Mesothelial cell of epicardium (in vitro differentiated cells): ENCODE measurements around the gene WNK2. TPM values are rescaled to one million over a fixed set of nuclear protein-coding genes. Genes with fewer than 3 reads are reported as not detected.

ENCODE experiments used
- DNase-seq, 2 experiments: peaks; one replicate each; pipeline ENCODE4 v3.0.0; 2021; ENCODE audit warnings: low spot score in 2 of 2; ENCODE audit not compliant: unreplicated experiment in 2 of 2
- H3K27ac Mint-ChIP-seq: 2 replicates; pipeline ENCODE4 v1.8.0; 2021; ENCODE audit warnings: mixed read lengths
- H3K27me3 Mint-ChIP-seq: 2 replicates; pipeline ENCODE4 v1.8.0; 2021; ENCODE audit warnings: low read depth, mixed read lengths
- H3K36me3 Mint-ChIP-seq: 2 replicates; pipeline ENCODE4 v1.8.0; 2021; ENCODE audit warnings: mixed read lengths
- H3K4me1 Mint-ChIP-seq: 2 replicates; pipeline ENCODE4 v1.8.0; 2021; ENCODE audit warnings: mixed read lengths
- H3K4me3 Mint-ChIP-seq: 2 replicates; pipeline ENCODE4 v1.8.0; 2021; ENCODE audit warnings: mild to moderate bottlenecking, moderate library complexity, mixed read lengths
- H3K9me3 Mint-ChIP-seq: 2 replicates; pipeline ENCODE4 v1.8.0; 2021; ENCODE audit warnings: mixed read lengths
- CTCF ChIP-seq: fragments of 200-600 bp; sonication (generic); IDR thresholded peaks from one replicate; pipeline ENCODE4 v1.5.0; 2021; ENCODE audit warnings: antibody characterized with exemption; ENCODE audit not compliant: unreplicated experiment
- total RNA-seq: library from RNA; stranded (reverse); gene quantifications from 3 replicates; pipeline ENCODE4 v1.2.1, GENCODE V29; 2021

The WNK2 gene
- total RNA-seq, 1 donor from 2014 or later, result 66.0 TPM

DNA sequence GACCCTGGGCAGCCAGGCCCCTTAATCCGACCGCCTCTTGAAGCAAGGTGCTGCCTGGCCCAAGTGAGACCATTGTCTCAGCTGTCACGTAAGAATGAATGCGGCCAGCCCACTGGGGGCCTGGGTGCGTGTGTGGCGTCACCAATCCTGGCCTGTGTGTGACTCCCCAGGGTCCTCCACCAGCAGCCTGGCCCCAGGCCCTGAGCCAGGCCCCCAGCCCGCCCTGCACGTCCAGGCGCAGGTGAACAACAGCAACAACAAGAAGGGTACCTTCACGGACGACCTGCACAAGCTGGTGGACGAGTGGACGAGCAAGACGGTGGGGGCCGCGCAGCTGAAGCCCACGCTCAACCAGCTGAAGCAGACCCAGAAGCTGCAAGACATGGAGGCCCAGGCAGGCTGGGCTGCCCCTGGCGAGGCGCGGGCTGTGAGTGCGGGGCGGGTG is 124.2 kb downstream of the WNK2 start:
- Mint-ChIP-seq H3K27me3 (no peaks in the 10 kb centered on the region), H3K9me3 (no peaks in the 10 kb centered on the region), H3K4me3 (no peak overlapping the region), H3K27ac (no peak overlapping the region), H3K36me3 (peaks cover 5% of the 10 kb centered on the region), H3K4me1 (peaks cover 4% of the 10 kb centered on the region)
- no peak for TF ChIP-seq CTCF
- no peak for DNase-seq

- H3K27me3 Mint-ChIP-seq, result no peaks in the 10 kb centered on the region
- H3K9me3 Mint-ChIP-seq, result no peaks in the 10 kb centered on the region
- peaks cover 5% of the 10 kb centered on the region for H3K36me3 Mint-ChIP-seq
- H3K4me1 Mint-ChIP-seq, result peaks cover 4% of the 10 kb centered on the region
- TF ChIP-seq CTCF, result no peak
- H3K27ac Mint-ChIP-seq, result no peak overlapping the region
- H3K4me3 Mint-ChIP-seq, result no peak overlapping the region
- DNase-seq, result no peak
These were observed 124.7 kb downstream of the WNK2 start for GRCh38 chr9:93308676-93309075.

DNA sequence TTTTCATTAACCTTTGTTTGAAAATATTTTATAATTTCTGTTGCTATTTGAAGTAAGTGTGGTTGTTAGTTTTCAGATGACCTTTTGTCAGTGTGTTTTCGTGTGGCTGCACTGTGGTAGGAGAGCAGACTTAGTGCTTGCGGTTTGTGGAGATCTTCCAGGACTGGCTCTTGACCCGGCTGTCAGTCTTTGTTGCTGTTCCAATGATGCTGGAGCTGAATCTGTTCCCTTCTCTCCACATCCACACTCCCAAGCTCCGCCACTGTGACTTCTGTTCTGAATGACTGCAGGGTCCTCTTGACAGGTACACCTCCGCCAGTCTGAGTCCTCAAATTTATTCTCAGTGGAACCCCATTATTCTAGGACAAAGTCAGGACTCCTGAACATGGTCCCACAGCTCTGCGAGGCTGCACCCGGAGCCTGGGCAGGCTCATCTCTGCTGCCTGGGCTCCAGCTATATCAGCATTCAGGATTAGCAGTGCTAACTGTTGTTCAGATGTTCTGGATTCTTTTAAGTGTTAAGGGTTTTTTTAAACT is 126.0 kb downstream of the WNK2 start:
- Mint-ChIP-seq H3K4me1 (peaks cover 4% of the 10 kb centered on the region), H3K4me3 (no peak overlapping the region), H3K27me3 (no peaks in the 10 kb centered on the region), H3K36me3 (peaks cover 5% of the 10 kb centered on the region), H3K9me3 (no peaks in the 10 kb centered on the region), H3K27ac (no peak overlapping the region)
- DNase-seq, result no peak
- TF ChIP-seq CTCF, result no peak

DNA sequence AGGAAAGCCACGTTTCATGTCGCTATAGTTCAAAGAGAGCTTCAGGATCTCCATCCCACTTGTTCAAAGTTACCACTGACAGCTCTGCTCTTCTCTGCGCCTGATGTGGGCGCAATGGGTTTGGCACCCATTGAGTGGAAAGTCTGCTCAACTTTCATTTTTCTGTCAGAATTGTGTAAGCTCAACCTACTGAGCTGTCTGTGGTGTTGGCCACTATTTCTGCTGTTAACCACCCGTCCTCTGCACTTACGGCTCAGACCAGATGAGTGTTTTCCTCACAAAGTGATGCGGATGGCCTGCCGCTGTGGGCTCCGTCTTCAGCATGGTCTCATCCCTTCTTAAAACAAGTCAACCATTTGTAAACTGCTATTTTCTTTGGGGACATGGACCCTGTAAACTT is 131.2 kb downstream of the WNK2 start:
- no peak for TF ChIP-seq CTCF
- Mint-ChIP-seq H3K27ac (no peak overlapping the region), H3K27me3 (peaks cover 9% of the 10 kb centered on the region), H3K9me3 (no peaks in the 10 kb centered on the region), H3K4me1 (peaks cover 4% of the 10 kb centered on the region), H3K36me3 (peaks cover 2% of the 10 kb centered on the region), H3K4me3 (no peak overlapping the region)
- DNase-seq, result no peak

DNA sequence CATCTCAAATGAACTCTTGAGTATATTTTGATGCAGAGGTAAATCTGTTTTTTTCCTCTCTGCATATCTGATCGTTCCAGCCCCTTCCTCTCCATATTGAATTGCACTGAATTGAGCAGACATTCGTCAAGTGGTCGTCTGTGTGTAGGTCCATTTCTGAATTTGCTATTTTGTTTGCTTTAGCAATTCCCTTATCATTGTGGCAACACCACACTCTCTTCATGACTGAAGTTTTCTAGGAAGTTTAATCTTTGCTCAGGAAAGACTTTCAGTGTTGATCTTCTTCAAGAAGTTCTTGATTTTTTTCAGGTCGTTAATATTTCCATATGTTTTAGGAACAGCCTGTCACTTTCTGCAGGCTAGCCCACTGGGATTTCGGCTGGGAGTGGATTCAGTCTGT is 132.0 kb downstream of the WNK2 start:
- no peak overlapping the region for H3K4me3 Mint-ChIP-seq
- no peak overlapping the region for H3K27ac Mint-ChIP-seq
- no peak for DNase-seq
- no peaks in the 10 kb centered on the region for H3K9me3 Mint-ChIP-seq
- no peak for TF ChIP-seq CTCF
- H3K36me3 Mint-ChIP-seq, result peaks cover 2% of the 10 kb centered on the region
- H3K4me1 Mint-ChIP-seq, result peaks cover 4% of the 10 kb centered on the region
- H3K27me3 Mint-ChIP-seq, result peaks cover 9% of the 10 kb centered on the region
